D721Med (cell line): ENCODE results near the gene KRT7.

Experiments used
- DNase-seq: peaks from one replicate; pipeline ENCODE4 v3.0.0; 2011; ENCODE audit warnings: low spot score; ENCODE audit not compliant: insufficient read length
- FAIRE-seq: peaks from 2 replicates; lab custom pipeline; 2011; peaks lifted over from hg19 to GRCh38; lab: Jason Lieb, UNC
- CTCF ChIP-seq: IDR thresholded peaks from 2 replicates; pipeline ENCODE4 v1.5.1; 2012; ENCODE audit warnings: mild to moderate bottlenecking, control low read depth; ENCODE audit not compliant: insufficient read depth; ENCODE audit errors: missing control alignments

KRT7 gene

GRCh38 chr12:52278575-52279421 is 45.8 kb downstream of the KRT7 start:
- FAIRE-seq: no peak
- DNase-seq: peak; percentile 64
- TF ChIP-seq CTCF: peak; percentile 70

- DNase-seq (no peak), FAIRE-seq (no peak)
- TF ChIP-seq CTCF: no peak
Measured at GRCh38 chr12:52279422-52280318, 46.6 kb downstream of the KRT7 start.

- no peak for DNase-seq
- no peak for FAIRE-seq
- no peak for TF ChIP-seq CTCF
Measured at GRCh38 chr12:52280319-52280795, 47.3 kb downstream of the KRT7 start.

- no peak for FAIRE-seq
- TF ChIP-seq CTCF: no peak
- DNase-seq: no peak
Measured at GRCh38 chr12:52280796-52281560, 47.9 kb downstream of the KRT7 start.

- no peak for TF ChIP-seq CTCF
- FAIRE-seq: no peak
- DNase-seq: no peak
Measured at GRCh38 chr12:52284562-52285171, 51.6 kb downstream of the KRT7 start.

- no peak for DNase-seq
- TF ChIP-seq CTCF: no peak
- FAIRE-seq: no peak
Measured at GRCh38 chr12:52285172-52285745, 52.2 kb downstream of the KRT7 start.
